ENCODE measurements around the gene HAGHL.

HAGHL gene

GRCh38 chr16:726438-727290 lies at the start of gene HAGHL, which contains the start of gene CCDC78:
Gene HAGHL (plus strand): TSS chr16:727106. CDS start chr16:727510, 404 bp downstream.
Gene CCDC78 (minus strand): TSS chr16:726443. CDS start chr16:726367, 76 bp downstream.
- DNase-seq, result peak; percentile 89

GRCh38 chr16:677316-678190 lies 49.4 kb upstream of the HAGHL start:
- no peak for DNase-seq

GRCh38 chr16:678209-678857 lies 48.6 kb upstream of the HAGHL start:
- DNase-seq, result no peak

GRCh38 chr16:678858-679813 lies 47.8 kb upstream of the HAGHL start:
- DNase-seq, result peak; percentile 92

GRCh38 chr16:679814-680624 lies 46.9 kb upstream of the HAGHL start, which contains the start of gene STUB1:
Gene STUB1 (plus strand): TSS chr16:680410. CDS start chr16:680526, 116 bp downstream.
- DNase-seq, result peak; percentile 93

GRCh38 chr16:680625-680945 lies 46.3 kb upstream of the HAGHL start:
- DNase-seq, result no peak

- peak; percentile 64 for DNase-seq
These were observed 45.8 kb upstream of the HAGHL start for GRCh38 chr16:680967-681745.

GRCh38 chr16:681746-682427 lies 45.0 kb upstream of the HAGHL start:
- DNase-seq, result no peak

- no peak for DNase-seq
These were observed 44.2 kb upstream of the HAGHL start for GRCh38 chr16:682493-683395.

GRCh38 chr16:683396-684070 lies 43.4 kb upstream of the HAGHL start:
- DNase-seq, result peak; percentile 72

GRCh38 chr16:684071-684794 lies 42.7 kb upstream of the HAGHL start, which contains the start of gene JMJD8:
Gene JMJD8 (minus strand): TSS chr16:684334. CDS start chr16:684319, 15 bp downstream.
- peak; percentile 98 for DNase-seq

- peak; percentile 96 for DNase-seq
These were observed 41.8 kb upstream of the HAGHL start for GRCh38 chr16:684961-685696.

- peak; percentile 86 for DNase-seq
These were observed 40.9 kb upstream of the HAGHL start for GRCh38 chr16:685967-686366.

- no peak for DNase-seq
These were observed 40.2 kb upstream of the HAGHL start for GRCh38 chr16:686459-687260.

GRCh38 chr16:687499-687898 lies 39.4 kb upstream of the HAGHL start:
- DNase-seq, result no peak
